Activated T-helper 1 cell treated with Interleukin-2 at 50 U/mL for 16 hours (primary cell): Measurements from ENCODE around the gene ACCSL.

Experiments
- DNase-seq: peaks from one replicate; pipeline ENCODE4 v3.0.0-alpha.2; 2020; ENCODE audit warnings: low read depth

ACCSL gene

DNA sequence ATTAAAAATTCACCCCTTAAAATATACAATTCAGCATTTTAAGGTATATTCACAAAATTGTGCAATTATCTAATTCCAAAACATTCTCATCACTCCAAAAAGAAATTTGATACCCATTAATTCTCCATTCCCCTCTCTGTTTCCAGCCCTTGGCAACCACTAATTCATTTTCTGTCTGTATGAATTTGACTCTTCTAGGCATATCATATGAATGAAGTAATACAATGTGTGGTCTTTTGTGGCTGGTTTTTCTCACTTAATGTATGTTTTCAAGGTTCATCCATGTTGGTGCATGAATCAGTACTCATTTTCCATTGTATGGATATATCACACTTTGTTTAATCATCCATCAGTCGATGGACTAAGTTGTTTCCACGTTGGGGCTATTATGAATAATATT is 29.0 kb upstream of the ACCSL start:
- no peak for DNase-seq

DNA sequence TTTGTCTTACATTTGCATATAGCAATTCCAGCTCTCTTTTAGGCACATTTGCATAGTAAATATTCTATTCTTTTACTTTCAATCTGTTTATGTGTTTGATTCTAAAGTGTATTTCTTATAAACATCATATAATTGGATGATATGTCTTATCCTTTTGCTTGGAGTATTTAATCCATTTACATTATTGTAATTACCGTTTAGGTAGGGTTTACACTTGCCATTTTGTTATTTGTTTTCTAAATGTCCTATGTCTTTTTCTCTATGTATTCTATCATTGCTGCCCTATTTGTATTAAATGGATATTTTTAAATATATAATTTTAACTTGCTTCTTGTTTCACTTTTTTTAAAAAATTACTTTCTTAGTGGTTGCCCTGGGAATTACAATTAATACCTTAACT is 22.8 kb upstream of the ACCSL start:
- no peak for DNase-seq

DNA sequence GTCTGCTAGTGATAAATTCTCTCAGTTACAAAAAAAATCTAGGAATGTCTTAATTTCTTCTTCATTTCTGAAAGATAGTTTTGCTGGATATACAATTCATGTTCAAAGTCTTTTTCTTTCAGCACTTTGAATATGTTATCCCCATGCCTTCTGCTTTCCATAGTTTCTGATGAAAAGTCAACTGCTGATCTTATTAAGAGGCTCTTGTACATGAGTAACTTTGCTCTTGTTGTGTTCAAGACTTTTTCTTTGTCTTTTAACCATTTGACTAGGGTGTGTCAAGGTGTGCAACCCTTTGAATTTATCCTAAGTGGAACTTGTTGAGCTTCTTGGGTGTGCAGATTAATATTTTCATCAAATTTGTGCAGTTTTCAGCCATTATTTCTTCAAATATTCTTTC is 22.1 kb upstream of the ACCSL start:
- DNase-seq = no peak

DNA sequence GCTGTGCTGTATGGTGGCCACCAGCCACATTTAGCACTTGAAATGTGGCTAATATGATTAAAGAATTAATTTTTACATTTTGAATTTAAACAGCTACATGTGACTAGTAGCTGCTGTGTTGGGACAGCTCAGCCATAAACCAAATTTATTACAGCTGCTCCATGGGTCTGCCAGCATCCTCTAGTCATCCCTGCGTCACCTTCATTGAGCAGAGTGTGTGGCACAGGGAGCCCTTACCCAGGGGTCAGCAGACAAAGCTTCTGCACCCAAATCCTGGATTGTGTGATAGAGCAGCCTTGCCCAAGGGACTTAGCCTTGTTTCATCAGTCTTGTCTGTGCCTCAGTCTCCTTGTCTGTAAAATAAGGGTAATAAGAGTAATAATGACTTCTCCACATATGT is 19.4 kb upstream of the ACCSL start:
- DNase-seq = no peak

DNA sequence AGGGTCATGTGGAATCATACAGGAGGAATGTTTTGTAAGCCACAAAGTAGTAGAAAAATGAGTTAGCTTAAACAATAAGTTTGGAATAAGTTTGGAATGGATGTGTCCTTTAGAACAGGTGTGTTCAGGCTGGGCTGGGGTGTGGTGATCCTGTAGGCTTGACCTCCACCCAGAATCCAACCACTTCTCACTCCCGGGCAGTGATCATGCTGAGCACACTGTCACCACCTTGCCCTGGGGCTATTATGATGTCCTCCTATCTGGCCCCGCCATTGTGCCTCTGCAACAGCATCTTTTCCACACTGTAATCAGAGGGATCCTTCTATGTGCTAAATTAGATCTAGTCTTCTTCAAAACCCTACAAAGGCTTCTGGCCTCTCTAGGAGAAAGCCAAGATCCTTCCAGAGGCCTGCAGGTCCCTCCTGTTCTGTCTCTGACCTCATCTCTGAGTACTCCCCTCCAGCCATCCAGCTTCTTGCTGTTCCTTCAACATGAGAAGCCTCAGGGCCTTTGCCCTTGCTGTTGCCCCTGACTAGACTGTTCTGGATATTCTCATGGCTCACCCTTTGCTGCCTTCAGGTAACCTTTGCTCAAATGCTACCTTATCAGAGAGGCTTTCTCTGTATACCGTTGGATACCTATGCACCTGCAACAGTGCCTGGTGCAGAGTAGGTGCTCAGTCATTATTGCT is 18.8 kb upstream of the ACCSL start:
- no peak for DNase-seq

DNA sequence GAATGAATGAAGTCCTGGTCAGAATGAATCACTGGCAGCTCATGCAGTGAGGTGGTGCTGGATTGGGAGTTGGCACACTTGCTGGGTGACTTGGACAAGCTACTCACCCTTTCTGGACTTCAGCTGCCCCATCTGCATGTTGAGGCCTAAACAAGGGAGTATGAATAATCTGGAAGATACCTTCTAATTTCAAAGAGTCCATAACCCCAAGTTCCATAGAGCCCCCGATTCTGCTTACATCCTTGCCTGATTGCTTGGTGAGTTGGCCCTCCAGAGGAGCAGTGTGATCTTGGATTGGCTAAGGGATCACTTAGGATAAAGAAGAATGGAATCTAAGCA is 18.3 kb upstream of the ACCSL start:
- no peak for DNase-seq

DNA sequence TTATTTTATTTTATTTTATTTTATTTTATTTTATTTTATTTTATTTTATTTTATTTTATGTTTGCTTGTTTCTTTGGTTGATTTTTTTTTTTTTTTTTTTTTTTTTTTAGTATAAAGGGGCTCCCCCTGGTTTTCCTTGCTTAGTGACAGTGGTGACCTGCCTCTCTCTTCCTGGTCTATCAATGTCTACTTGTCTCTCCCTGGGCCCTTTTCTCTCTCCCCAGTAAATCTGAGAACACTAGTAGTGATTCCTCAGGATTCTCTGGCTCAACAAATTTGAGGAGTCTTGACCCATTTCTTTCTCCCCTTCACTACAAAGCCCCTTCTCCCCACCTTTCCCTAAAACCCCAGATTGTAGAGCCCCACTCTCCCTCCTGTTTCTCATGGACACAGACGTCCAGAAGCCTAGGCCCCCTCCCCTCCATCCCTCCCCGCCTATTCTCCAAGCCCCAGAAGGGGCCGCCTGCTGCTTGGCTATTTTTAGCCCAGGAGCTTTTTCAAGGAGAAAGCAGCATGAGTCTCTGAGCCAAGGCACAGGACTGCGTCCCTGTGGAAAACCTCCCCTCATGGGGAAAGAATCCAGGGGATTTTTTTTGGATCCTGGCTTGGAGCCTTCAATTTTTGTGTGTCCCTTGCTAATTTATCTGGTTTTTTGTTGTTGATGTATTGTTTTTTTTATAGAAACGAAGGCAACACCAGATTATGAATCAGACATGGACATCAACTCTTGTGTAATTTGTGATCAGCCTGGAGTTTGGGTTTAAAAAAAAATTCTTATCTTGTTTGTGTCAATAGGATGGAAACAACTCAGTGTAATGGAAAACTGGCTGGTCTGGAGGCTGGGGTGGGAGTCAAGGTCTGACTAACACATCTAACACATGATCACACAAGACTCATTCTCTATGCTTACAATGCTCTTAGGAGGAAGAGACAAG is 17.5 kb upstream of the ACCSL start:
- DNase-seq = no peak

DNA sequence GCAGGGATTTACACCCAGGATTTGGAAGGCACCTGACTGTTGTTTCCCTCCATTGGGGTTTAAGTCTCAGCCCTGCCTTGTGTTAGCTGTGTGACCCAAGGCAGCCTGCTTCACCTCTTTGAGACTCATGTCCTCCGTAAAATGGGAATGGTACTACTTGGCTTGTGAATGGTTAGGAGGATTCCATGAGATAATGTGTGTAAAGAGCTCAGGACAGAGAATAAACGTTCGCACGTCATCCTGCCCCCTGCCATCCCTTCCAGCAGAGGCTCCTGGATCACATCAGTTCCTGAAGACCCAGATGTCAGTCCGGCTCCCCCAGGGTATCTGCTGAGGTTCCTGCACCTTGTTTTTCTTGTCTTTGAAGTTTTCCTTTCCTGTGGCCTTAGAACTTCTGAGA is 16.8 kb upstream of the ACCSL start:
- DNase-seq = no peak

DNA sequence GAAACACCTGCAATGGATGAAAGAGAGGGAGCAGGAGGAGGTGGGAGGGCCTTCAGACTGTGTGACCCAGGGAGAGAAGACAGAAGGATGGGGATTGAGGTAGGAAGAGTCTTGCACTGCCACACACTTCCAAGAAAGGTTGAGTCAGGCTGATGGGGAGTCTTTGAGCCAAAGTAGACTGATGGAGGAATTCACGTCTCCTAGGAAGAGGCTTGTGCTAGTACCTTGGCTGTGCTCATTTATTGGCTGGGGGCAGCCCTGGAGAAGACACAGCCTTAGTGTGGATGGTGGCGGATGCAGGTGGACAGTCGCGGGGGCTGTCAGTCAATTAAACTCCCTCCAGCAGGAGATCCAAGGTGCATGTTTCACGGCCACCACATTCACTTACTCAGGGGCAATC is 16.2 kb upstream of the ACCSL start:
- no peak for DNase-seq

DNA sequence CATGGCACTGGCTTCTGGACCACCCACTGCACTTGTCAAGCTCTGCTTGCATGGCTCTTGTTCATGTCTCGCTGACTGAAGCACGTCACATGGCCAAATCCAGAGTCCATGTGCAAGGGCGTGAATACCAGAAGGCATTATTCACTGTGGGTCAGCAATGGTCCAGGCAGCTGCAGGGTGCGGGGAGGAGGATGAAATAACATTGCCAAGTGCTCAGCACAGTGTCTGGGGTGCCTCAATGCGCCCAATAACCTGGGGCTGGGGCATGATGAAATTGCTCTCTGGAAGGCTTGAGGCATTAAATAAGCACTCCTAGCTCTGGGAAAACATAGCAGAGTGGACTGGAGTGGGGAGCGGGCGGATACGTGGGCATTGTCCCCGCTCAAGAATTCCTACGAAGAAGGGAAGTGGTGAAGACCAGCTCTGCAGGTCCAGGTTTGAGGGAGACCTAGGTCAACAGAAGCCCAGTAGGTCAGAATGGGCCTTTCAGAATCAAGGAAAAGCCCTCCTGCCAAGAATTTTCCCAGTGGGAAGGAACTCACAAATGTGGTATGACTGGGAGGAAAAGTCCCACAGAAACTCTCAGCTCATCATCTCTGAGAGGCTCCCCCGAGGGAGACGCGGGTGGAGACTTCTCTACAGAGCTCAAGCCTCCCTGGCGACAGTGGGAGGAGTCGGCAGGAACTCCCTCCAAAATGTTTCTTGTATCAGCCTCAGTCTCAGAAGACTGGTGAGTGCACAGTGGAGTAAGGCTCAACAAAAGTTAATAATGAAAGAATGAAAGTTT is 15.3 kb upstream of the ACCSL start:
- DNase-seq = no peak

DNA sequence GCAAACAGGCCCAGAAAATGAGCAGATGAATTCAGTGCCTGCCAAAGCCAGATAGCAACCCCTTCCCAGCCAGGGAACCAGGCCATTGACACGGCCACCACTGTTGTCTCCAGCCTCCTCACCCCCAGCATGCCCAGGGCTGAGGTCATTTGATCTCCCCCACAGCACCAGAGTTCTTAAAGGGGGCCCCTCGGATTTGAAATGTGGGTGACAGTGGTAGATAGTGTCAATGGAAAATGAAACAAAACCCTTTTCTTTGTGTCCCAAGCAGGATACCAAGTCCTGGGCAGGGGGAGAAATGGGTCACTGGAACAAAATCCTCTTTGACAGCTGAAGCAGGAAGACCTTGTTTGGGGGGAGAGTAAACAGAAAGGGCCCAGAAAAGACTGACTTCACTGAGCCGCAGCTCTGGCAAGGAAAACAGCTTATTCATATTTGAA is 14.3 kb upstream of the ACCSL start:
- DNase-seq = no peak

DNA sequence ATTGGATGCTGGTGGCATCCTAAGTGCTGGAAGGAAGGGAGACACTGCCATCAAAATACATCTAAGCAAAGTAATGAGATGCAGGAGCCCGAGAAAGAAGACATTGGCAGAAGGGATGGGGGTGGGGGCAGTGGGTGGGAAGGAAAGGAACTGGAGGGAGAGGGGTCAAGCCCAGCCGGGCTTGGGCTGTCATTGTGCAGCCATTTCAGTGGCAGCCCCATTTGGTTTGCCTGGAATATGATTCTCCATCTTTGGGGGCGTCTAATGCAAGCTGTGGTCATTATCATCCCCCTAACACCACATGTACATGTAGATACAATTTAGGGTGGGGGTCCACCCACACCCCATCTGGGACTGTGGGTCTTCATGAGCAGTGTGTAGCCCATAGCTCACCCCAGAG is 13.9 kb upstream of the ACCSL start:
- no peak for DNase-seq

DNA sequence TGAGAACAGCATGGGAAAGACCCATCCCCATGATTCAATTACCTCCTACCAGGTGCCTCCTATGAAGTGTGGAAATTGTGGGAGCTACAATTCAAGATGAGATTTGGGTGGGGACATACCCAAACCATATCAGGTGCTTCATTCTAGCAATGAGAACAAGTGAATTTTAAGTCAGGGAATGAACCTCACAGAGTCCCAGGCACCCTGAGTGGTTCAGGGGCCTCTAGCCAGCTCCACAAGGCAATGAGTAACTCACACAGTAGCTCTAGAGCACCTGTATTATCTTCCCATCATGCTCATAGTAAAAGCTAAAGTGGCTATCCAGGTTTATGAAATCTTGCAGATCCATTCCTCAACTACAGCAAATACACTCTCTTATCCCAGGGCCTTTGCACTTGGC is 13.1 kb upstream of the ACCSL start:
- DNase-seq = no peak

DNA sequence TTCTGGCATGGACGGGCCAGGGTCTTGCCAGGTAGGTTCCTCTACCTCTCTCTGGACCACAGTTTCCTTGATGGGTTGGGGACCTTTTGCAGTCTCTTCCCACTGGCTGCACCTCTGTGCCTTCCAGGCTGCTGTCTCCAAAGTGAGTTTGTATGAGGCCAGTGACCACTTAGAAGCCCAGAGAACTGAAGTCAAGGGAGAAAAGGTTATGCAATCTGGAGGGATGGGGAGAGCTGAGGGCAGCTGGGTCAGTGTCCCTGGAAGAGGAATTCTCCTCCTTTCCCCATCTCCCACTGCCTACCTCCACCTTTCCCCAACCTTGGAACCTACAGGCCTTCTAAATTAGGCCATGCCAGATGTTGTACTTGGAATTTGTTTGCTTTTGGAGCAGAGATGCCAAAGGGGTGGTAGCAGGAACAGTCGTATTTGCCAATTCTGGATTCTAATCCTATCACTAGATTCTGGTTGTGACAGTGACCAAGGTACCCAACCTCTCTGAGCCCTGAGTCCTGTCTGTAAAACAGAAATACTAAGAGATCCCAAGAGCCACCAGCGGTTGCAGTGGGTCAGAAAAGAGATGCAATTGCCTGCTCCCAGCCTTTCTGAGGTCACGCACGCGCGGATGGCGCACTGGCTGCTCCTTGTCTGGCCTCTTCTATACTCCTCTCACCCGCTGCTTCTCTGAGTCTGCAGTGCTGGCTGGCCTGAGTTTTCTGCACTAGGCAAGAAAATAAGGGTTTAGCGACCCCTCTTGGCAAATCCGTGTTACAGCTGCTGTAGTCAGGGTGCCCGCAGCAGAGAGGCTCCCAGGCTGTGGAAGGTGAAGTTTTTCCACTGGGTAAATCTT is 10.7 kb upstream of the ACCSL start:
- DNase-seq = no peak

DNA sequence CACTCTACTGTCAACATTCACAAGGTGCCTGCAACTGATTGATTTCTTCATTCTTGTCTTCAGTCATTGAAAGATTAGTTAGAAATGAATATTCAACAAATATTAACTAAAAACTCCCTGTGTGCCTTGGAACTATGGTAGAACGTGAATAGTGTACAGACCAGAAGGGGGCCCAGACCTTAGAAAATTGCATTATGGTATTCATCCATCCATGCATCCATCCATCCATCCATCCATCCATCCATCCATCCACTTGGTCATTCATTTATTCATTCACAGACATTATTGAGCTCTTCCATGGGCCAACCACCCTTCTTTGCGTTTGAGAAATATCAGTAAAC is 10.2 kb upstream of the ACCSL start:
- no peak for DNase-seq

DNA sequence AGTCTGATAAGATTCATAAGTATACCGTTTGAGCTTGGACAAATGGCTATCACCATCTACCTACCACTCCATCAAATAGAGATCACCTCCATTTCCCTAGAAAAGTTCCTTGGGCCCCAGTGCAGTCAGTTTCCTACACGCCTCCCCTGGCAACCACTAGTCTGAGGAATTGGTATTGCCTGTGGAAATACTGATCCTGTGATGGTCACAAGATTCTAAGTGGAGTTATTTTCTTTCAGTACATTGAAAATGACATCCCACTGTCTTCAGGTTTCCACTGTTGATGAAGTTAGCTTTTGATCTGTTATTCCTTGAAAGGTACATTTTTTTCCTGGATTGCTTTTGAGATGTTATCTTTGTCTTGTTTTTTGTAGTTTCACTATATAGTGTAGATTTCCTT is 4.6 kb upstream of the ACCSL start:
- DNase-seq = no peak

DNA sequence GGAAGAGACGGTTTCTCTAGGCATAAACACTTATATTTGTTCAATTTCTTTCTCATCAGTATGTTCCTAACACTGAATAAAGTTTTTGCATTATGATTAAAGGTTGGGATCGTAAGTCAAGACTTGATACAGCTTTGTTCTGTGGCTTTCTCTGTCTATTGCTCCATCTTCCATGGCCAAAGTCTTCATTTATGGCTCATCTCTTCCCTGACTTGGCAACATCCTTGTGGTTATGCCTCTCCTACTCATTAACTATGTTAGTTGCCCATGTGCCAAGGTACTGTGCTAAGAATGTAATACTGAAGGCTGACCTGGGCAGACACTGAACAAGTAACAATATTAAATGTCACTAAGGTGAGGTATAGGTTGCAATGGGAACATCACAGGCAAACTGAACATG is 1.6 kb upstream of the ACCSL start:
- no peak for DNase-seq

DNA sequence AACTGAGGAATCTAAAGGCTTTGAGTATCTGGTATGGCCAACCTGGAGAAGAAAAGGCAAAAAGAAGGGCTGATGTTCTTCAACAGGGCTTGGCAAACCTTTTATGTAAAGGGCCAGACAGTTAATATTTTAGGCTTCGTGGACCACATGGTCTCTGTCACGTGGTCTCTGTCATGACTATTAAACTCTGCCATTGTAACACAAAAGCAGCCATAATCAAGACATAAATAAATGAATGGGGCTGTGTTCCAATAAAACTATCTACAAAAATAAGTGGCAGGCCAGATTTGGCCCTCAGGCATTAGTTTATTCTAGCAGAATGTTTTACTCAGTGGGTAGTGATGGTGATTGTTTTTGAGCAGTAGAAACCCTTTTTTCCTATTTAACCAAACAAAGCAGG is 483 bp upstream of the ACCSL start:
- no peak for DNase-seq

DNA sequence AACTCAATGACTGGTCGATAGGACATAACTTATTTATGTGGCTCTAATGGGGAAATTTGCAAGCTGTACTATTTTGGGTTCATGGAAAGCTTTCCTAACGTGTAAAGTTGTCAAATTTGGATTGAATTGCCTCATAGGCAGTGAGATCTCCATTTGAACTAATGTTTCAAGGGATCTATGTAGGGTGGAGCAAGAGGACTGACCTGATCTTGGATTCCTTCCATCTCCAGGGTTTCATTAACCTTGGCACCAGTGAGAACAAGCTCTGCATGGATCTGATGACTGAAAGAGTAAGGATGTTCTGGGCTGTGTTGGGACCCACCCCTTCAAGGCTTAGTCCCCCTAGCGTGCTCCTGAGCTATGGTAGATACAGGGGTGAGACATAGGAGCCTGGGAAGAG is 2.1 kb downstream of the ACCSL start:
- DNase-seq = no peak

DNA sequence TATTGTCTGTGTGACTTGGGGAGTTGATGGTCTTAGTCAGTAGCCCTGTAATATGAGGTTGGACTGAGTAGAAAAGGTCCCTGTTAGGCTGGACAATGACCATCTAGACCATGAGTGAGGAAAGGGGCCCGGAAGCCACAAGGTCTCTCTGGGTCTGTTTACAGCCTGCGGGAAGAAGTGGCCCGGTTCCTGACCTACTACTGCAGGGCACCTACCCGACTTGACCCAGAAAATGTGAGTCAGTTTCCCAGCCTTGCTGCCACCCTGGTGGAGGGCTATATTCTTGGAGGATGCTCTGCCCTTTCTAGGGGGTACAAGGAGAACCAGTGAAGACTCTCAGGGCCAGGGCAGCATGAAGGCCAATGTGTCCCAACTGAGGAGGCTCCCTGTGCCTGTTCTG is 3.4 kb downstream of the ACCSL start:
- no peak for DNase-seq

DNA sequence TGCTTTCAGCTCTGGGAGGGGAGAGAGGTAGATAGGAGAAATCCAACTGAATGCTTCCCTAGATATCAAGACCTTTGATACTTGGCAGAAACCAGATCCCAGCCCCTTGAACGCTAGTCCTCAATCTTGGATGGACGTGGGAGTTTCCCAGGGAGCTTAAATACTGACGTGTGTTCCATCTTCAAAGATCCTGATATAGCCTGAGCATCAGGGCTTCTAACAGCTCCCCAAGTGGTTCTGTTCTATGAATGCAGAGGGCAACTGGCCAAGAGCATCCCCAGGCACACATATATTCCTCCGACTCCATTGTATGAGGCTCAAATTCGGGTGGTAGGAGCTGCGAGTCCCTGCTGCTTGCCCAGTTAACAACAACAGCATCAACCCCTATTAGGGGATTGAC is 9.6 kb downstream of the ACCSL start:
- no peak for DNase-seq

DNA sequence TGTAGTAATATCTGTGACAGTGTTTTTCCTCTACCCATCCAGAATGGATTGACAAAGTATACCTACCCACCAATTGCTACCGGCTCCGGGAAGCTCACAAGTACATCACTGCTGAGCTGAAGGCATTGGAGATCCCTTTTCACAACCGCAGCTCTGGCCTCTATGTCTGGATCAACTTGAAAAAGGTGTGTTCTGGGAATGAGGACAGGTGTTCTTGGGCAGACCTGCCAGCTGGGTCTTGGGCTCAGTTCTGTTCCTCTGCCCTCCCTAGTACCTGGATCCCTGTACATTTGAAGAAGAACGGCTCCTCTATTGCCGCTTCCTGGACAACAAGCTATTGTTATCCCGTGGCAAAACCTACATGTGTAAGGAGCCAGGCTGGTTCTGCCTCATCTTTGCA is 10.5 kb downstream of the ACCSL start:
- DNase-seq = no peak
